ENCODE measurements around the gene AGBL4.

GRCh38 chr1:48652334-48652733 lies 1371.4 kb downstream of the AGBL4 start:
- TF ChIP-seq, protein P1, sequence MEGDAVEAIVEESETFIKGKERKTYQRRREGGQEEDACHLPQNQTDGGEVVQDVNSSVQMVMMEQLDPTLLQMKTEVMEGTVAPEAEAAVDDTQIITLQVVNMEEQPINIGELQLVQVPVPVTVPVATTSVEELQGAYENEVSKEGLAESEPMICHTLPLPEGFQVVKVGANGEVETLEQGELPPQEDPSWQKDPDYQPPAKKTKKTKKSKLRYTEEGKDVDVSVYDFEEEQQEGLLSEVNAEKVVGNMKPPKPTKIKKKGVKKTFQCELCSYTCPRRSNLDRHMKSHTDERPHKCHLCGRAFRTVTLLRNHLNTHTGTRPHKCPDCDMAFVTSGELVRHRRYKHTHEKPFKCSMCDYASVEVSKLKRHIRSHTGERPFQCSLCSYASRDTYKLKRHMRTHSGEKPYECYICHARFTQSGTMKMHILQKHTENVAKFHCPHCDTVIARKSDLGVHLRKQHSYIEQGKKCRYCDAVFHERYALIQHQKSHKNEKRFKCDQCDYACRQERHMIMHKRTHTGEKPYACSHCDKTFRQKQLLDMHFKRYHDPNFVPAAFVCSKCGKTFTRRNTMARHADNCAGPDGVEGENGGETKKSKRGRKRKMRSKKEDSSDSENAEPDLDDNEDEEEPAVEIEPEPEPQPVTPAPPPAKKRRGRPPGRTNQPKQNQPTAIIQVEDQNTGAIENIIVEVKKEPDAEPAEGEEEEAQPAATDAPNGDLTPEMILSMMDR (IDR thresholded peaks at IDR 0.05 in 8 of 11, conservative IDR thresholded peaks at IDR 0.05 in 3 of 11), result no peak
- no peak for TF ChIP-seq POLR2AphosphoS5 (IDR thresholded peaks at IDR 0.05)
- no peak for TF ChIP-seq POLR2A (IDR thresholded peaks at IDR 0.05)
